H9 (cell line): ENCODE measurements around the gene SFMBT1. TPM values are rescaled to one million over a fixed set of nuclear protein-coding genes. Genes with fewer than 3 reads are reported as not detected.

Experiments
- DNase-seq: peaks from one replicate; pipeline ENCODE4 v3.0.0-alpha.2; 2017
- H2AFZ ChIP-seq: one replicate; pipeline ENCODE4 v1.6.1; 2013; ENCODE audit warnings: mild to moderate bottlenecking, low read length, control low read depth, moderate library complexity
- H2AK5ac ChIP-seq: 2 replicates; pipeline ENCODE4 v1.6.1; 2013; ENCODE audit warnings: low read length, control low read depth, mixed read lengths; ENCODE audit not compliant: insufficient read length
- H2BK120ac ChIP-seq: one replicate; pipeline ENCODE4 v1.6.1; 2013; ENCODE audit warnings: low read depth, mild to moderate bottlenecking, low read length, control low read depth, inconsistent platforms; ENCODE audit not compliant: poor library complexity, severe bottlenecking
- H2BK12ac ChIP-seq: 2 replicates; pipeline ENCODE4 v1.6.1; 2013; ENCODE audit warnings: low read length, control low read depth, mixed read lengths, low read depth; ENCODE audit not compliant: insufficient read length
- H2BK15ac ChIP-seq: 2 replicates; pipeline ENCODE4 v1.6.1; 2013; ENCODE audit warnings: low read depth, low read length, control low read depth
- H2BK20ac ChIP-seq: one replicate; pipeline ENCODE4 v1.6.1; 2013; ENCODE audit warnings: low read depth, mild to moderate bottlenecking, low read length, control low read depth, inconsistent platforms; ENCODE audit not compliant: poor library complexity, severe bottlenecking
- H2BK5ac ChIP-seq: 2 replicates; pipeline ENCODE4 v1.6.1; 2013; ENCODE audit warnings: low read length, control low read depth, mixed read lengths; ENCODE audit not compliant: insufficient read length
- H3K14ac ChIP-seq: 2 replicates; pipeline ENCODE4 v1.6.1; 2013; ENCODE audit warnings: low read length, control low read depth; ENCODE audit not compliant: insufficient read depth
- H3K18ac ChIP-seq: 2 replicates; pipeline ENCODE4 v1.6.1; 2013; ENCODE audit warnings: low read depth, mild to moderate bottlenecking, mixed read lengths, low read length, control low read depth; ENCODE audit not compliant: insufficient read length
- H3K23ac ChIP-seq: 2 replicates; pipeline ENCODE4 v1.6.1; 2013; ENCODE audit warnings: low read length, control low read depth, mixed read lengths, low read depth; ENCODE audit not compliant: insufficient read length
- H3K23me2 ChIP-seq: 2 replicates; pipeline ENCODE4 v1.6.1; 2013; ENCODE audit warnings: low read depth, mild to moderate bottlenecking, mixed read lengths, low read length, control low read depth; ENCODE audit not compliant: insufficient read length, poor library complexity, severe bottlenecking
- H3K27ac ChIP-seq: 2 replicates; pipeline ENCODE4 v1.5.1; 2013; ENCODE audit warnings: low read length, control low read depth, mixed read lengths, low read depth; ENCODE audit not compliant: insufficient read length
- H3K27me3 ChIP-seq: 2 replicates; pipeline ENCODE4 v1.6.1; 2013; ENCODE audit warnings: low read length, control low read depth, inconsistent platforms; ENCODE audit not compliant: insufficient read depth
- H3K4ac ChIP-seq: 2 replicates; pipeline ENCODE4 v1.6.1; 2013; ENCODE audit warnings: low read depth, mild to moderate bottlenecking, control low read depth, inconsistent platforms, low read length, moderate library complexity
- H3K4me1 ChIP-seq: 2 replicates; pipeline ENCODE4 v1.6.1; 2013; ENCODE audit warnings: low read length, control low read depth, inconsistent platforms; ENCODE audit not compliant: insufficient read depth
- H3K4me2 ChIP-seq: 2 replicates; pipeline ENCODE4 v1.6.1; 2013; ENCODE audit warnings: low read length, control low read depth, mixed read lengths; ENCODE audit not compliant: insufficient read length, insufficient read depth
- H3K56ac ChIP-seq: 2 replicates; pipeline ENCODE4 v1.6.1; 2013; ENCODE audit warnings: low read depth, mild to moderate bottlenecking, mixed read lengths, low read length, control low read depth; ENCODE audit not compliant: insufficient read length
- H3K79me1 ChIP-seq: 2 replicates; pipeline ENCODE4 v1.6.1; 2013; ENCODE audit warnings: low read depth, mild to moderate bottlenecking, moderate library complexity, low read length, control low read depth, inconsistent platforms; ENCODE audit not compliant: insufficient read depth, poor library complexity, severe bottlenecking
- H3K79me2 ChIP-seq: 2 replicates; pipeline ENCODE4 v1.6.1; 2013; ENCODE audit warnings: low read length, control low read depth, inconsistent platforms; ENCODE audit not compliant: insufficient read depth
- H3K9ac ChIP-seq: 2 replicates; pipeline ENCODE4 v1.6.1; 2013; ENCODE audit warnings: low read length, control low read depth, mixed read lengths; ENCODE audit not compliant: insufficient read length; ENCODE audit errors: extremely low read depth
- H3K9me3 ChIP-seq: one replicate; pipeline ENCODE4 v1.6.1; 2013; ENCODE audit warnings: low read depth, low read length, inconsistent platforms; ENCODE audit not compliant: control insufficient read depth
- H3T11ph ChIP-seq: one replicate; pipeline ENCODE4 v1.6.1; 2013; ENCODE audit warnings: mild to moderate bottlenecking, low read length, control low read depth, inconsistent platforms
- H4K20me1 ChIP-seq: one replicate; pipeline ENCODE4 v1.6.1; 2013; ENCODE audit not compliant: control insufficient read depth, insufficient read length, insufficient read depth
- H4K5ac ChIP-seq: 2 replicates; pipeline ENCODE4 v1.6.1; 2013; ENCODE audit warnings: low read depth, mild to moderate bottlenecking, mixed read lengths, low read length, control low read depth; ENCODE audit not compliant: insufficient read length
- H4K8ac ChIP-seq: replicated peaks from 2 replicates; pipeline ENCODE4 v1.6.1; 2013; ENCODE audit warnings: low read length, control low read depth, mixed read lengths, low read depth; ENCODE audit not compliant: insufficient read length
- H4K91ac ChIP-seq: 2 replicates; pipeline ENCODE4 v1.6.1; 2013; ENCODE audit warnings: low read depth, mild to moderate bottlenecking, moderate library complexity, mixed read lengths, low read length, control low read depth; ENCODE audit not compliant: insufficient read length
- H3K27ac Mint-ChIP-seq, 3 experiments: 2 replicates in 2 of 3; 3 replicates in 1 of 3; pipeline ENCODE4 v1.8.0; 2020 to 2021; ENCODE audit warnings: mixed read lengths in 3 of 3, mild to moderate bottlenecking in 1 of 3, moderate library complexity in 1 of 3
- H3K27me3 Mint-ChIP-seq: 2 replicates; pipeline ENCODE4 v1.8.0; 2021; ENCODE audit warnings: low read depth, mild to moderate bottlenecking, moderate library complexity, mixed read lengths
- H3K36me3 Mint-ChIP-seq, 3 experiments: 2 replicates in 2 of 3; 3 replicates in 1 of 3; pipeline ENCODE4 v1.8.0; 2020 to 2021; ENCODE audit warnings: low read depth in 3 of 3, mixed read lengths in 3 of 3; ENCODE audit not compliant: insufficient read depth in 1 of 3
- H3K4me1 Mint-ChIP-seq, 2 experiments: 2 replicates each; pipeline ENCODE4 v1.8.0; 2020; ENCODE audit warnings: mixed read lengths in 2 of 2
- H3K4me3 Mint-ChIP-seq, 2 experiments: 2 replicates in 1 of 2; 3 replicates in 1 of 2; pipeline ENCODE4 v1.8.0; 2020 to 2021; ENCODE audit warnings: mild to moderate bottlenecking in 2 of 2, mixed read lengths in 2 of 2, moderate library complexity in 1 of 2
- H3K9me3 Mint-ChIP-seq, 2 experiments: 2 replicates in 1 of 2; 3 replicates in 1 of 2; pipeline ENCODE4 v1.8.0; 2020; ENCODE audit warnings: mild to moderate bottlenecking in 2 of 2, mixed read lengths in 2 of 2, moderate library complexity in 1 of 2
- WGBS: extraction: QIAGEN DNeasy Blood & Tissue Kit; methylation state at CpG from one replicate; pipeline ENCODE4 v1.1.7; 2013; ENCODE audit warnings: missing lambda C conversion rate, low lambda C conversion rate, mixed read lengths; ENCODE audit not compliant: insufficient read length; ENCODE audit errors: extremely low coverage; 5-methylcytosine and 5-hydroxymethylcytosine counted together
- total RNA-seq: library from RNA; stranded (reverse); gene quantifications from 2 replicates; pipeline ENCODE4 v1.2.1, GENCODE V29; 2021
- TF ChIP-seq, protein P1 (sequence below): fragments of 200-600 bp; sonication (generic); conservative IDR thresholded peaks from 3 replicates; pipeline ENCODE4 v1.8.0; 2021; ENCODE audit warnings: antibody characterized with exemption, mild to moderate bottlenecking

The SFMBT1 gene
- total RNA-seq, 1 experiment from 2014 or later = 15.3 TPM

GRCh38 chr3:53067567-53067966 lies 21.7 kb upstream of the SFMBT1 start:
- H2BK12ac ChIP-seq = no peak overlapping the region
- no peak overlapping the region for H3K56ac ChIP-seq
- H3K27ac ChIP-seq = no peak overlapping the region
- H3K4me2 ChIP-seq = no peak overlapping the region
- H3K9me3 ChIP-seq = no peaks in the 10 kb centered on the region
- no peak overlapping the region for H2BK15ac ChIP-seq
- H3K18ac ChIP-seq = no peak overlapping the region
- Mint-ChIP-seq H3K4me3 (no peak overlapping the region), H3K27ac (no peak overlapping the region), H3K36me3 (no peaks in the 10 kb centered on the region), H3K9me3 (no peaks in the 10 kb centered on the region; a peak in 1 of 5 replicates), H3K4me1 (peaks cover 4 to 13% of the 10 kb centered on the region in 2 experiments), H3K27me3 (peaks cover 26% of the 10 kb centered on the region)
- H3K9ac ChIP-seq = no peak overlapping the region
- no peak overlapping the region for H4K91ac ChIP-seq
- H4K5ac ChIP-seq = no peak overlapping the region
- TF ChIP-seq, protein P1, sequence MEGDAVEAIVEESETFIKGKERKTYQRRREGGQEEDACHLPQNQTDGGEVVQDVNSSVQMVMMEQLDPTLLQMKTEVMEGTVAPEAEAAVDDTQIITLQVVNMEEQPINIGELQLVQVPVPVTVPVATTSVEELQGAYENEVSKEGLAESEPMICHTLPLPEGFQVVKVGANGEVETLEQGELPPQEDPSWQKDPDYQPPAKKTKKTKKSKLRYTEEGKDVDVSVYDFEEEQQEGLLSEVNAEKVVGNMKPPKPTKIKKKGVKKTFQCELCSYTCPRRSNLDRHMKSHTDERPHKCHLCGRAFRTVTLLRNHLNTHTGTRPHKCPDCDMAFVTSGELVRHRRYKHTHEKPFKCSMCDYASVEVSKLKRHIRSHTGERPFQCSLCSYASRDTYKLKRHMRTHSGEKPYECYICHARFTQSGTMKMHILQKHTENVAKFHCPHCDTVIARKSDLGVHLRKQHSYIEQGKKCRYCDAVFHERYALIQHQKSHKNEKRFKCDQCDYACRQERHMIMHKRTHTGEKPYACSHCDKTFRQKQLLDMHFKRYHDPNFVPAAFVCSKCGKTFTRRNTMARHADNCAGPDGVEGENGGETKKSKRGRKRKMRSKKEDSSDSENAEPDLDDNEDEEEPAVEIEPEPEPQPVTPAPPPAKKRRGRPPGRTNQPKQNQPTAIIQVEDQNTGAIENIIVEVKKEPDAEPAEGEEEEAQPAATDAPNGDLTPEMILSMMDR = no peak
- no peaks in the 10 kb centered on the region for H3K23me2 ChIP-seq
- H3T11ph ChIP-seq = no peak overlapping the region
- no peaks in the 10 kb centered on the region for H3K79me1 ChIP-seq
- H3K23ac ChIP-seq = no peak overlapping the region
- no CpG with 5 or more reads among the region's 3 CpGs for WGBS
- H2AK5ac ChIP-seq = no peak overlapping the region
- no peak overlapping the region for H3K14ac ChIP-seq
- H3K27me3 ChIP-seq = no peaks in the 10 kb centered on the region
- H2AFZ ChIP-seq = no peak overlapping the region
- no peak overlapping the region for H2BK120ac ChIP-seq
- H3K79me2 ChIP-seq = no peaks in the 10 kb centered on the region
- H4K20me1 ChIP-seq = no peaks in the 10 kb centered on the region
- H2BK20ac ChIP-seq = no peak overlapping the region
- no peak overlapping the region for H2BK5ac ChIP-seq
- H3K4ac ChIP-seq = no peak overlapping the region
- H3K4me1 ChIP-seq = no peaks in the 10 kb centered on the region
- no peak overlapping the region for H4K8ac ChIP-seq
- DNase-seq = no peak
